COLO829 (cell line): ENCODE data around the gene WDR86.

Experiments used
- DNase-seq: peaks from one replicate; pipeline ENCODE4 v3.0.0; 2012; ENCODE audit warnings: low spot score

The WDR86 gene

GRCh38 chr7:151390598-151391357 lies 19.1 kb downstream of the WDR86 start:
- DNase-seq, result no peak

DNA sequence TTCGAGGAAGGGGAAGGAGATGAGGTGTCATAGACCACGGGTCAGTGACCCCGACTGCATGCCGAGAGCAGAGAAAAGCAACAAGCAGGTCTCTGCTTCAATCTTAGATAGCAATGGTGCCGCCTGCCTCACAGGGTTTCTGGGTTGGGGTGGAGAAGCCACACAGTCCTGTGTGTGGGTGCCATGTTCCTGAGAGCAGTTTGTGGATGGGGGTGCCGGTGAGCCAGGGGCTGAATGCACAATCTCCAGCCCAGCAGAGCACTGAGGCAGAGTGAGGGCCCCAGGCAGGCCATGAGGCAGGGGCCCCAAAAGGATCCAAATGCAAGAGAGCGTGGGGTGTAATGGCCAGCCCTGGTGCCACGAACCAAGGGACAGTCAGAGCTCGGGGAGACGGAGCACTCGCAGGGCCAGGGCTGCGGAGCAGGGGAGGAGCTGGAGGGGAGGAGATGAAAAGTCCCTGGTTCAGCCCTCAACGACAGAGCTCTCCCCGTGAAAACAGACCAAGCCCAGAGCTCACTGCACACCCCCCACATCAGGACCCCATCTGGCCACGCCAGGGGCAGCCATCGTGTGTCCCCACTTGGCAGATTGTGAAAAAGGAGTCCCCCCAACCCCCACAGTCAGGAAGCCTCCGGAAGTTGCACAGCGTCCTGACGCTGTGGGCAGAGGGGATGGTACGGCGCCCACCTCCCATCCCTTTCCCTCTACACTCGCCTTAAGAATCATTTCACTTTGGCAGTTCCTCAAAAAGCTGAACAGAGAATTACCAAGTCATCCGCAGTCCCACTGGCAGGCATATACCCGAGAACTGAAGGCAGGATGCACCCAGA lies 19.9 kb downstream of the WDR86 start:
- DNase-seq, result no peak

DNA sequence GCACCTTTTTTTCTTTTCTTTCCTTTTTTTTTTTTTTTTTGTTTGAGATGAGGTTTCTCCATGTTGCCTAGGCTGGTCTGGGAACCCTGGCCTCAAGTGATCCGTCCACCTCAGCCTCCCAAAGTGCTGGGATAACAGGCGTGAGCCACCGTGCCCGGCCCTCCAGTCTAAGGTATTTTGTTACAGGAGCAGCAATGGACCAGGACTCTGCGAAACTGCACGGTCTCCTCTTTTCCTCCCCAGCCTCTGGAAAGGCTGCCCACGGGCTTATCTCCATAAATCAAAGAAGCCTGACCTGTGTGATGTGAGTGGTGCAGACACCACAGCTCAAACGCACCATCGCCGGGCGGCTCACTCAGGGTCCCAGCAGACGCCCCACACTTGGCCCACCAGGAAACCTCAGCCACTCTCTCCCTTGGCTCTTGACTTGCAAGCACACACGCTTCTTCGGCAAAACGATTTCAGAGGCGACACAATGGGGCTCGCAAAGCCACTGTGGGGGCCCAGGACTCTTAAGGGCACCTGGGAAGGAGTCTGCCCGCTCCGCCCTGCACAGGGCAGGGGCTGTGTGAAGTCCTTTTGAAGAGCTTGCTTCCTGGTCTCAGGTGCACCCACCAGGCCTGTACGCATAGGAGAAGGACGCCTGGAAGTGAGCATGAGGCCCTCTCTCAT lies 20.6 kb downstream of the WDR86 start:
- no peak for DNase-seq

- DNase-seq, result no peak
These were observed 21.4 kb downstream of the WDR86 start for GRCh38 chr7:151388430-151388829.

DNA sequence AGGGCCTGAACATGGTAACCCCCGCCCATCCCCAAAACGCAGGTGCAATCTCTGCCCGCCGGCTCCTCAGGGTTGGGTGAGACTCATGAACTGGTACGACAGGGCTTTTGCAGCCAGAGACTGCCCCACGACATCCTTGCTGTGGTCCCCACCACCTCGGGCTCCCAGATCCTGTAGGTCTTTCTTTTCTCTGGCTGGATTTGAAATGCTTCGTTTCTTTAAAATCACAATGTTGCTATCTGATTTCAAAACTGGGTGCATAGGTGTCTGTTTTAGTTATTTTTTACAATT lies 21.9 kb downstream of the WDR86 start:
- no peak for DNase-seq

GRCh38 chr7:151387161-151388006 lies 22.5 kb downstream of the WDR86 start:
- no peak for DNase-seq

- no peak for DNase-seq
These were observed 23.3 kb downstream of the WDR86 start for GRCh38 chr7:151386301-151387160.

GRCh38 chr7:151385626-151386300 lies 24.1 kb downstream of the WDR86 start:
- no peak for DNase-seq

GRCh38 chr7:151384776-151385625 lies 24.8 kb downstream of the WDR86 start:
- no peak for DNase-seq

GRCh38 chr7:151384352-151384697 lies 25.5 kb downstream of the WDR86 start:
- no peak for DNase-seq

DNA sequence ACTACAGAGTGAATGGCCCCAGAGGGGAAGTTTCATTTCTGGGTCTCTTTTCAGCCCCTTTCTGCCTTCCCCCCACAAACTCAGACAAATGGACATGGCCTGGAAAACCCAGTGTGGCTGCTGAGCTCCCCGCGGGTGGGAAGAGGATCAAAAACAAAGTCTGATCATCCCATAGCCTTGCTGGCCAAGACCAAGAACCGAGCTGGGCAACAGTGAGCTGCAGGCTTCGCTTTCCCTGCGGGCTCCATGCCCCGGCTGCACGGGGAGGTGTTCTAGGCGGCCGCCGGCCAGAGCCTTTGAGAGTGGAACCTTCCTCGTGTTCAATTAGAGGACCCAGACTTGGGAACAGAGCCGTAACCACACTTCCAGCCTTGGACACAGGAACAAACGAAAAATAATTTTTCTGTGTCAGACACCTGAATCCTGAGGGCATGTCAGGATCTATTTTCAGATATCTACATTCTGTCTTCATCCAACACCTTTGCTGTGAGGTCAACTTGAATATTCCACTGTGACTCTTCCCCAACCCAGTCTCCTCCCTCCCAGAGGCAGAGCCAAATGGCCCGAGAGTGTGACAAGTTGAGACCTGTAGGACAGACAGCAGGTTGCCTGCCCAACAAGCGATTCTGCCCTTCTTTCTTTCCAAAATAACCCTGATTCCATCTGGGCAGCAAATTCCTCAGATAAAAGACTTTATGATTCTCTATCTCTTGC lies 26.0 kb downstream of the WDR86 start:
- DNase-seq, result no peak

DNA sequence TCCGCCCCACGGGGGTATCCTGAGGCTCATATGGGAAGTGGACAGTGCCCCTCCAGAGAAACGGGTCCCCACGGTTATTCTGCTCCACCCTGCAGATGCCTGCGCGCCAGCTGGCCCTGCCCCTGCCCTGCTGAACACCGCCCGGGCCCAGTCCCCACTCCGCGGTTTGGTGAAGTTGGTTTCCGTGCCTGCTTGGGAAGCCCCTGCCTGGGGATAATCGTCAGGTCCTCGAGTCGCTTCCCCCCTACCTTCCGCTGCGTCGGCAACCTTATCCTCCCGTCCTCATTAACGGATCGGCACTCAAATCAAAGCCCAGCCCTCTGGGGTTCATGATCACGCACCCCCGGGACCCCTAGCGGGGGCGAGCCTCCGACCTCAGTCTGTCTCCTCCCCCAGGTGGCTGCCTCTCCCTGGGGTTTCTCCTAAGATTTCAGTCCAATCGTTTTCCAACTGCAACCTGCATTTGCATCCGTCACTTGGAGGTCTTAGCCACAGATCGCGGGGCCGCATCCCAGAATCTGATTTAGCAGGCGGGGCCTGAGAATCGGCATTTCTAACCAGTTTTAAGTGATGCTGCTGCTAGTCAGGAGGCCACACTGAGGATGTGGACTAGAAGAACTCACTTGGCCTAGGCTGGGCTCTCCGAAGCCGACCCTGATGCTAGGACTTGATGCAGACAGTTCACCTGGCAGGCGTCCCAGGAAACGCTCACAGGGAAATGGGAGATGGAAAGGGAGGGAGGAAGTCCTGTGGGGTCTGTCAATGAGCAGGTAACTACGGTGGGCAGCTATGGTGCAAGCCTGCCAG lies 27.6 kb downstream of the WDR86 start:
- no peak for DNase-seq

DNA sequence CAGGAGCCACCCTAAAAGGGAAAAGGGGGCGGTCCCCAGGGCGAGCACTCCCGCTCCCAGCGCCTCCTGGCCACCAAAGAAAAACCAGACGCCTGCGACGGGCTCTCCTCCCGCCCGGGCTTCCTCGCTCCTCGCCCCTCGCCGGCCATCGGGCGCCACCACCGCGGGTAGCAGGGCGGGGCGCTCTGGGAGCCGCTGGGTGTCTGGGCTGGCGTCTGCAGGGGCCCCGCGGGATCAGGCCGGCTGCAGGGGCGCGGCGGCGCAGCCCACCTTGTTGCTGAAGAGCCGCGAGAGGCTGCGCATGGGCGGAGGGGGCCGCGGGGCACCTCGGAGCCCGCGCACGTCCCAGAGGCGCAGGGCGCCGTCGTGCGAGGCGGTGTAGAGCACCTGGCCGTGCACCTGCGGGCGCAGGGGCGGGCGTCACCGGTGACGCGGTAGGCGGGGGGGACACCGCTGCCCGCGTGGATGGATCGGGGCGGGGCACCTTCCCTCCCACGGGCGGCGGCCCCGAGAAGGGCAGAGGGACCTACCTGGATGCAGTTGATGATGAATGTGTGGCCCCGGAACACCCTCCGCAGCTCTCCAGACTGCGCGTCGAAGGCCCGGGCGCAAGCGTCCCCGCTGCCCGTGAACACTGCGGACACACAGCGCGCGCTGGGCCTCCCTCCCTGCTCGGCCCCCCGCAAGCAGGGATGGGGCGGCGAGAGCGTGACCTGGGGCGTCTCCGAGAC lies 28.3 kb downstream of the WDR86 start:
- no peak for DNase-seq

- DNase-seq, result no peak
These were observed 28.8 kb downstream of the WDR86 start for GRCh38 chr7:151381098-151381347.

- DNase-seq, result no peak
These were observed 29.4 kb downstream of the WDR86 start for GRCh38 chr7:151380199-151381097.

- no peak for DNase-seq
These were observed 30.2 kb downstream of the WDR86 start for GRCh38 chr7:151379534-151380198.
